Liver (tissue), 3 donors: ENCODE data around the gene KIT.

Experiments used
- EGR1 ChIP-seq, 2 donors: IDR thresholded peaks; 2 replicates each; pipeline ENCODE4 v1.6.1; 2016 to 2018; ENCODE audit warnings: antibody characterized with exemption in 2 of 2, low read depth in 2 of 2
- FOXA2 ChIP-seq: IDR thresholded peaks from 2 replicates; pipeline ENCODE4 v1.6.1; 2016; ENCODE audit warnings: antibody characterized with exemption
- GABPA ChIP-seq, 2 donors: IDR thresholded peaks in 1 of 2; conservative IDR thresholded peaks in 1 of 2; 2 replicates each; pipeline ENCODE4 v1.6.1; 2016; ENCODE audit warnings: antibody characterized with exemption in 2 of 2, mild to moderate bottlenecking in 1 of 2, moderate library complexity in 1 of 2
- HNF4A ChIP-seq, 2 donors: conservative IDR thresholded peaks; 2 replicates each; pipeline ENCODE4 v1.6.1; 2016; ENCODE audit warnings: antibody characterized with exemption in 2 of 2, mild to moderate bottlenecking in 2 of 2
- JUND ChIP-seq, 2 donors: IDR thresholded peaks; 2 replicates each; pipeline ENCODE4 v1.6.1; 2016; ENCODE audit warnings: antibody characterized with exemption in 2 of 2
- RAD21 ChIP-seq, 2 donors: IDR thresholded peaks; 2 replicates each; pipeline ENCODE4 v1.6.1; 2016; ENCODE audit warnings: antibody characterized with exemption in 2 of 2, mild to moderate bottlenecking in 2 of 2
- RXRA ChIP-seq, 2 donors: IDR thresholded peaks; 2 replicates each; pipeline ENCODE4 v1.6.1; 2017 to 2018; ENCODE audit warnings: antibody characterized with exemption in 2 of 2, mild to moderate bottlenecking in 1 of 2
- SP1 ChIP-seq: IDR thresholded peaks from 2 replicates; pipeline ENCODE4 v1.6.1; 2018; ENCODE audit warnings: antibody characterized with exemption, mild to moderate bottlenecking
- TAF1 ChIP-seq: conservative IDR thresholded peaks from 2 replicates; pipeline ENCODE4 v1.6.1; 2016; ENCODE audit warnings: antibody characterized with exemption, mild to moderate bottlenecking
- YY1 ChIP-seq: IDR thresholded peaks from 2 replicates; pipeline ENCODE4 v1.6.1; 2016; ENCODE audit warnings: antibody characterized with exemption, mild to moderate bottlenecking
- TF ChIP-seq, protein P1 (sequence below): IDR thresholded peaks from 2 replicates; pipeline ENCODE4 v1.6.1; 2016; ENCODE audit warnings: antibody characterized with exemption, mild to moderate bottlenecking
- TF ChIP-seq, protein P2 (sequence below): fragments of 150-350 bp; IDR thresholded peaks from 2 replicates; pipeline ENCODE4 v1.5.1; 2017; ENCODE audit warnings: improper control_type of control experiment, low read depth, low read length; ENCODE audit not compliant: missing input control
- TF ChIP-seq, protein P3 (sequence below): IDR thresholded peaks from 2 replicates; pipeline ENCODE4 v1.6.1; 2016; ENCODE audit warnings: antibody characterized with exemption
- TF ChIP-seq, protein P4 (sequence below): IDR thresholded peaks from 2 replicates; pipeline ENCODE4 v1.6.1; 2016; ENCODE audit warnings: antibody characterized with exemption
- donor health status: healthy.
- donor health status: healthy.

DNA sequence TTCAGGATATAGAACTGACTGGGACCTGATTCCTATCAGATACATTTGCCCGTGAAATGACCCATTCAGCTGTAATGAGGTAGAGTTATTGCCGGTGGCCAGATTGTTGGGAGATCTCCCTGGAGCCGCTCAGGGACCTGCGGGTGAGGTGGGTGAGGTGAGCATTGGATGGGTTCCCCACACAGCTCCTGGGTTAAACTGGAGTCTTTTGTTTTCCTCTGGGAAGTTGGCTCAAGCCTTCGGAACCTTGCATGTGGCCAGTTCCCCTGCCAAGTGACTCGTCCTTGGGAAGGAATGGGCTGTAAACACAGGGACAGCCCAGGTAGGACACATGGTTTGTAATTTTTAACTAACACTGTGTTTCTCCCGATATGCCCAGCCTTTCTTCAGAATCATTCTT is 31.6 kb upstream of the KIT start:
- TF ChIP-seq, protein P1, sequence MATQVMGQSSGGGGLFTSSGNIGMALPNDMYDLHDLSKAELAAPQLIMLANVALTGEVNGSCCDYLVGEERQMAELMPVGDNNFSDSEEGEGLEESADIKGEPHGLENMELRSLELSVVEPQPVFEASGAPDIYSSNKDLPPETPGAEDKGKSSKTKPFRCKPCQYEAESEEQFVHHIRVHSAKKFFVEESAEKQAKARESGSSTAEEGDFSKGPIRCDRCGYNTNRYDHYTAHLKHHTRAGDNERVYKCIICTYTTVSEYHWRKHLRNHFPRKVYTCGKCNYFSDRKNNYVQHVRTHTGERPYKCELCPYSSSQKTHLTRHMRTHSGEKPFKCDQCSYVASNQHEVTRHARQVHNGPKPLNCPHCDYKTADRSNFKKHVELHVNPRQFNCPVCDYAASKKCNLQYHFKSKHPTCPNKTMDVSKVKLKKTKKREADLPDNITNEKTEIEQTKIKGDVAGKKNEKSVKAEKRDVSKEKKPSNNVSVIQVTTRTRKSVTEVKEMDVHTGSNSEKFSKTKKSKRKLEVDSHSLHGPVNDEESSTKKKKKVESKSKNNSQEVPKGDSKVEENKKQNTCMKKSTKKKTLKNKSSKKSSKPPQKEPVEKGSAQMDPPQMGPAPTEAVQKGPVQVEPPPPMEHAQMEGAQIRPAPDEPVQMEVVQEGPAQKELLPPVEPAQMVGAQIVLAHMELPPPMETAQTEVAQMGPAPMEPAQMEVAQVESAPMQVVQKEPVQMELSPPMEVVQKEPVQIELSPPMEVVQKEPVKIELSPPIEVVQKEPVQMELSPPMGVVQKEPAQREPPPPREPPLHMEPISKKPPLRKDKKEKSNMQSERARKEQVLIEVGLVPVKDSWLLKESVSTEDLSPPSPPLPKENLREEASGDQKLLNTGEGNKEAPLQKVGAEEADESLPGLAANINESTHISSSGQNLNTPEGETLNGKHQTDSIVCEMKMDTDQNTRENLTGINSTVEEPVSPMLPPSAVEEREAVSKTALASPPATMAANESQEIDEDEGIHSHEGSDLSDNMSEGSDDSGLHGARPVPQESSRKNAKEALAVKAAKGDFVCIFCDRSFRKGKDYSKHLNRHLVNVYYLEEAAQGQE, result no peak
- TF ChIP-seq, protein P2, sequence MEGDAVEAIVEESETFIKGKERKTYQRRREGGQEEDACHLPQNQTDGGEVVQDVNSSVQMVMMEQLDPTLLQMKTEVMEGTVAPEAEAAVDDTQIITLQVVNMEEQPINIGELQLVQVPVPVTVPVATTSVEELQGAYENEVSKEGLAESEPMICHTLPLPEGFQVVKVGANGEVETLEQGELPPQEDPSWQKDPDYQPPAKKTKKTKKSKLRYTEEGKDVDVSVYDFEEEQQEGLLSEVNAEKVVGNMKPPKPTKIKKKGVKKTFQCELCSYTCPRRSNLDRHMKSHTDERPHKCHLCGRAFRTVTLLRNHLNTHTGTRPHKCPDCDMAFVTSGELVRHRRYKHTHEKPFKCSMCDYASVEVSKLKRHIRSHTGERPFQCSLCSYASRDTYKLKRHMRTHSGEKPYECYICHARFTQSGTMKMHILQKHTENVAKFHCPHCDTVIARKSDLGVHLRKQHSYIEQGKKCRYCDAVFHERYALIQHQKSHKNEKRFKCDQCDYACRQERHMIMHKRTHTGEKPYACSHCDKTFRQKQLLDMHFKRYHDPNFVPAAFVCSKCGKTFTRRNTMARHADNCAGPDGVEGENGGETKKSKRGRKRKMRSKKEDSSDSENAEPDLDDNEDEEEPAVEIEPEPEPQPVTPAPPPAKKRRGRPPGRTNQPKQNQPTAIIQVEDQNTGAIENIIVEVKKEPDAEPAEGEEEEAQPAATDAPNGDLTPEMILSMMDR, result no peak
- no peak for TF ChIP-seq HNF4A (conservative IDR thresholded peaks at IDR 0.05)
- TF ChIP-seq, protein P3, sequence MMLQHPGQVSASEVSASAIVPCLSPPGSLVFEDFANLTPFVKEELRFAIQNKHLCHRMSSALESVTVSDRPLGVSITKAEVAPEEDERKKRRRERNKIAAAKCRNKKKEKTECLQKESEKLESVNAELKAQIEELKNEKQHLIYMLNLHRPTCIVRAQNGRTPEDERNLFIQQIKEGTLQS, result no peak
- TF ChIP-seq, protein P4, sequence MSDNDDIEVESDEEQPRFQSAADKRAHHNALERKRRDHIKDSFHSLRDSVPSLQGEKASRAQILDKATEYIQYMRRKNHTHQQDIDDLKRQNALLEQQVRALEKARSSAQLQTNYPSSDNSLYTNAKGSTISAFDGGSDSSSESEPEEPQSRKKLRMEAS, result no peak
- TF ChIP-seq TAF1, result no peak
- no peak for TF ChIP-seq RAD21 (IDR thresholded peaks at IDR 0.05)
- TF ChIP-seq EGR1 (IDR thresholded peaks at IDR 0.05; ENCODE audit: low read depth in 2 of 2), result no peak
- TF ChIP-seq FOXA2, result no peak
- TF ChIP-seq JUND (IDR thresholded peaks at IDR 0.05), result no peak
- no peak for TF ChIP-seq YY1
- no peak for TF ChIP-seq RXRA (IDR thresholded peaks at IDR 0.05)
- TF ChIP-seq GABPA (IDR thresholded peaks at IDR 0.05 in 1 of 2, conservative IDR thresholded peaks at IDR 0.05 in 1 of 2), result no peak
- no peak for TF ChIP-seq SP1
